Embryonic facial prominence (tissue), 1 donor: ENCODE data around the gene BRME1.
A peak's percentile ranks its signal among the peaks of the same experiment; 100 is the strongest.

ENCODE experiments used
- DNase-seq: peaks from one replicate; pipeline ENCODE4 v3.0.0-alpha.2; 2016; ENCODE audit errors: extremely low spot score

Gene BRME1

DNA sequence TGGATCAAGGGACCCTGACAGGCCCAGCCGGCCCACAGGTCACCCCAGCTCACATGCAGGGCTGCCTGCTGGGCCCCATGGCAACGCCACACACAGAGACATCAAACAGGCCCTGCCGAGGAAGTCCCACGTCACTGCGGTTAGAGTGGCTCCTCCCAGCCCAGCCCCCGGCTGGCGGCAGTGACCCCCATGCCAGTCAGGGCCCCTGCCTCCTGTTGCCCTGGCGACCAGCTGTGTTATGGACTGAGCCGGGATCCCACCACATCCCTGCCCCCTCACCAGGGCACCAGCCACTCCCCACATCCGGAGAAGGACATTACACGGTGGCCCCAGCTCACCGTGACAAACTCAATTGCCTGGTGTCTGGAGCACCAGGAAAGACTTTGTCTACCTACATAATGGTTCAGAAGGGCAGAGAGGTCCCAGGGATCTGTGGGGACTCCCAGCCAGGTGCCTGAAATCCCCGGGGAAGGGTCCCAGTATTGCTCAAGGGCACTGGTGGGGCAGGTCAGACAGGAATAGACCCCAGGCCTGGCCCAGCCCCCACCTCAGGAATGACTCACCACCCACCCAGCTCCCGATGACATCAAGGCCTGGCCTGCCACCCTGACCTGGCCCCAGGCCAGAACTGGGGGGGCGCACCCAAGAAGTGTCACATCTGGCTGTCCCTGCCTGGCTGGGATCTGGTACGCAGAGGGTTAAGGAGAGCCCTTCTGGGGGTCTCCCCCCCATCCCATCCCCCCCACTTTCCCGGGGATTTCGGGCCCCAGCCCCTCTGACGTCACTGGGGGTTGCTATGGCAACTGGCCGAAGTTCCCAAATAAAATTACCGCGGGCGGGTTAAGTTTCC is 59.1 kb downstream of the BRME1 start:
- DNase-seq = peak; percentile 95

DNA sequence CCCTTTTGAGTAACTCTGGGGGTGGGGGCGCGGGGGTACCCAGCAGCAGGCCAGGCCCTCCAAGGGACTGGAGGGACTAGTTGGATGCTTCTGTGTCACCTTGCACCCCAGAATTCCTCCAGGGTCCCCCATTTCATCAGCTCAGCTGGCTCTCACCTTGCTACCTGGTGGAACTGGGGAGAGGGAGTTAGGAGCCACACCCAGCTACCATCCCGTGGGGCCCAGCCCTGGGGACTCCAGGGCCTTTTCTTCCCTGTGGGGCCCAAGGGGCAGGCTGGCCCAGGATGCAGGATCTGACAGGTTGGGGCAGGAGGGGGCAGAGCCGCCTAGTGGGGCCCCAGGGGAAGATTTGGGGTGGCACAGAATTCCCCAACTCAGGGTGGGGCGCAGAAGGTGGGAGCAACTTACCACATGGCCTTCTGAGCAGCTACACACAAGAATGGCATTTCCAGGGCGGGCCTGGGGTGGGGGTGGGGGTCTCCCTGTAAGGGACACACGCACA is 61.7 kb downstream of the BRME1 start:
- DNase-seq = no peak

DNA sequence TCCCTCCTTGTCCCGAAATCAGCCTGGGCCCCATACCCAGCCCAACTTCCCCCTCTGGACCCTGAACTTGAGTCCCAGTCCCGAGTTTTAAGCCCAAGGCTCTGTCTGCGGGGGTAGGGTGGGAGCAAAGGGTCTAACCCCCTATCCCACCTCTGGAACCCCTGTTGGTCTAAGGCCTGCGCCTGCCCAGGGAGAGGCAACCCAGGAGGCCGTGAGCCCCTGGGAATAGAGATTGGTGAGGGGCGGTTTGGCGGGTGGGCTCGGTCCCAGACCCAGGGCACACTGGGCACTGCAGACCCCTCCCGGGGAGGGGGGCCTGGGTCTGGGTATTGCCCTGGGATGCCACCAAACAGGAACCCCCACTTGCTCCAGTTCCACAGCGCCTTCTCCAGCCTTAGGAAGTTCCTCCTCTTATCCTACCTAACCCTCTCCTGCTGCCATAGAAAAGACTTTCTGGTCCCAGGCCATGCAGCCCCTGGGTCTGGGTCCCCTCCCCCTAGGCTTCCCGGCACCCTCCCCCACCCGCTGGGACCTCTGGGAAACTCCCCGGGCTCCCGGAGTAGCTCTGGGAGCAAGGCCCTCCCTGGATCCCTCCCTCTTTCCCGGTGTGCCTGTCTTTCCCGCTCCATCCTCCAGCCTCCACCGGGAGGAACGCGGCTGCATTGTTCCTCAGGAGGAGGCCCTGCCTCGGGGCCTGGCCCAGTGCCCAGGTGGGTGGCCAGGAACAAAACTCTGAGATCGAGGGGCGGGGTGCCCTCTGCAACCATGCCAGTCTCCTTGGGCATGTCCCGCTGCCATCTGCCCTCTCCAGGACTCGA is 62.6 kb downstream of the BRME1 start:
- no peak for DNase-seq

DNA sequence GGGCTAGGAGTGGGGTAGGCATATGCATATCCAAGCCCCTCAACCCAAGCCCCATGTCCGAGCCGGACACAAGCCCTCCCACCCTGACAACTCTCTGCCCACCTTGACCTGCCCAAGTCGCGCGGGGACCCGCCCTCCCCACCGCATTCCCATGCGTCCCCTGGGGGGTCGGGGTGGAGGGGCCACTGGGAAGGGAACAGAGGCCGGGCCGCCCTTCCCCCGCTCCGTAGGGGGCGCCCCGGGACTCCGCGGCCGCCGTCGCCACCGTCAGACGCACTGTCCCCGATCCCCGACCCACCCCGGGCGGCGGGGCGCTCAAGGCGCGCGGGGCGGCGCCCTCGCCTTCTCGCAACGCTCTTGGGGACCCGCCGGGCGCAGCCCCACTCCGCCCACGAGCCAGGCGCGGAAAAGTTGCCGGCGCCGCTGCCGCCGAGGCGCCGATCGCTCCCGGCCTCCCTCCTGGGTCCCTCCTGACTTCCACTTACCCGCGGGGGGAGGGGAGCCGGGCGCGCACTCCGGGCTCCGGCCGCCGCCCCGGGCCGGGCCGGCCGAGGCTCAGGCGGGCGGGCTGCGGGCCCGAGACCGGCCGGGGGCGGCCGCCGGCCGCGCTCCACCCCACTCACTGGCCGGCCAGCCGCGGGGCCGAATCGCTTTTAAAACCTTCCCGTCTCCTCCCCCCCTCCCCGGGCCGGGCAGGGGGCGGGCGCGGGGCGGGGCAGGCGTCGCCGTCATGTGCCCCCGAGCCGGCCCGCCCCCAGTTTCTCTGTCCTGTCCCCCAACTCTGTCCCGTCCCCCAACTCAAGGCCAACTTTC is 63.4 kb downstream of the BRME1 start:
- DNase-seq = peak; percentile 85

DNA sequence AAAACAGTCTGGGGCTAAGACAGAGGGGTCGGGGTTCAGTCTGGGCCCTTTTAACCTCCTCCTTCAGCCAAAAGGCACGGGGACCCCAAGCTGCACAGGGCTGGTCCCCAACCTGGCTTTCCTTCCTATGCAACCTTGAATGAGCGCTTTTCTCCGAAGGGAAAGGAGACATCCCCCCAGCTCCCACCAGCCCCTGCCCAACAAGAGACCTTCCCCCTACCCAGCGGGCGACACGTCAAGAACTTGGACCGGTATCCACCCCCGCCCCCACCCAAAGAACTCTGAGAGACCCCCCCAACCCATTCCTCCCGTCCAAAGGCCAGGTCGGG is 64.0 kb downstream of the BRME1 start:
- DNase-seq = no peak

DNA sequence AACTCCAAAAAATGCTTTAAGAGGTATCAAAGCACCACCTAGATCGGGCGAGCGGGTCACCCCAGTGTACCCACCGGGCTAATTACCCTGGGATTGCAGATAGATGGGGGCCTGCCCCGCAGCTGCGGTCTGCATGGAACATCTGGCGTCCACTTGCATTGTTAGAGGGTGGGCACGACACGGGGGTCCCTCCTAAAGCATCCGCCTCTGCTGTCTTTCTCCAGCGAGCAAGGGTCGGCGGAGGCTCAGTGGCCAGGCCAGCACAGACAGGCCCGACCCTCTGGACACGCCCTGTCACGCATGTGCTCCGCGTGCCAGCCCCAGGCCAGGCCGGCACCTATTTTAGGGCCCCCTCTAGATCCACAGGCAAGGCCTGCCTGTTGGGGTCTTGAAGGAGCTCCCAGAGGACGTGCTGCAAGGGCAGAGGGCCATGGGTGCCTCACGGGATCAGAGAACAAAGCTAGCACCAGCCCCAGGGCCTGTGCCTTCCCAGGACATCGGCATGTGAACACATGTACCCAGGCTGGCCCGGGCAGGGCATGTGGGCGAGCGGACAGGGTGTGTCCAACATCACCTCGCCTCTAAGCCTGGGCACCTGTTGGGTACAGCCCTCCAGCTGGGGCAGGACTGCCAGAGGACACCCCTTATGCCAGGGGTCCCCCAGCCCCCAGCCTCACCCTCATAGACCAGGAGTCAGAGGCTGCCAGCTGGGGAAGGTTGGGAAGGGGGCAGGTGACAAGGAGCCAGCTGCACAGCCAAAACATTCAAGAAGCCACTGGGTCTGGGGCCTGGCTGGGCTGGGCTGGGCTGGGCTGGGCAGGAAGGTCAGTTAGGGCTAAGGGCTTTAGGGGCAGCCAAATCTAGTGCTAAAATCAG is 64.6 kb downstream of the BRME1 start:
- no peak for DNase-seq

DNA sequence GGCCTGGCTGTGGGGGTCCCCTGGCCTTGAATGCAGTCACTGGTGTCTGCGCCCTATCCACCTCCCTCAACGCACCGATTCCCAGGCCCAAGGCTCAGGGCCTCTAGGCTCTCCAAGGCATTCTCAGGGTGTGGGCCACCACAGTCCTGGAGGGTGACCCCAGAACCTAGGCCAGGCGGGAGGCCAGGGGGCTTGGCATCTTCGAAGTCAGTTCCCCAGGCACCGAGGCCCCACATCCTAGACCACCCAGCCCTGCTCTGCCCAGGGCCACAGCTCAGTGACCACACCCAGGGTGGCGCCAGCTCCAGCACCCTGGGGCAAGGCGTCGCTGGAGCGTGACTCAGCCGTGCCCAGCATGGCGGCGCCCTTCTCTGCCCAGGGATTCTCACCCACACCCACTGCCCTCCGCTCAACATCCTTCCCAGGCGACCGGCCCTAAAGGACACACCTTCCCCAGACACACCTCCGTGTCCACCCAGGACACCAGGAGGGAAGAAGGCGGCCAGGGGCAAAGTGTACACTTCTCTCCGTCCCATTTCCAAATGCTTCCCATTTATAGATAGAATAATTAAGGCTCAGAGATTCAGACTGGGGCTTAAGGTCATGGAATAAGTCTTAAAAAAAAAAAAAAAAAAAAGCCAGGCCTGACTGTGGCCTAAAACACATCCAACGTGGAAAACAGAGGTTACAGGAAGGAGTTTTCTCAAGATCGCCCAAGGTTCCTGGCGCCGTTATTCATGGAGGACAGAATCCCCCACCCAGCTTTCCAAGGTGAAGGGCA is 65.4 kb downstream of the BRME1 start:
- DNase-seq = no peak

DNA sequence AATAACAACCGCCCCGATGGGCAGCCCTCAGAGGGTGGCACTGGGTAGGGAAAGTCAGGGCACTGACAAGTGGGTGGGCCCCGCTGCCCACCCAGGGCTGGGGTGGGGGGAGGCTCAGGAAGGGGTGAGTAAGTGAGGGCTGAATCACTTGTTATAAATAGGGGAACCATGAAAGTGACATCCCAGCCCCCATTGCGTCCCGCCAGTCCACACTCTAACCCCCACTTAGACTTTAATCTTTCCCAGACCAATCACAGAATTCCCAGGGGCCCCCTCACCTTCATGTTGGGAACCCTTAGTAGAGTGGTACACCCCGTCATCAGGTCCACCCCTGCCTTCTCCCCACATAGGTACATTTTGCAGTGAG is 66.0 kb downstream of the BRME1 start:
- DNase-seq = no peak

DNA sequence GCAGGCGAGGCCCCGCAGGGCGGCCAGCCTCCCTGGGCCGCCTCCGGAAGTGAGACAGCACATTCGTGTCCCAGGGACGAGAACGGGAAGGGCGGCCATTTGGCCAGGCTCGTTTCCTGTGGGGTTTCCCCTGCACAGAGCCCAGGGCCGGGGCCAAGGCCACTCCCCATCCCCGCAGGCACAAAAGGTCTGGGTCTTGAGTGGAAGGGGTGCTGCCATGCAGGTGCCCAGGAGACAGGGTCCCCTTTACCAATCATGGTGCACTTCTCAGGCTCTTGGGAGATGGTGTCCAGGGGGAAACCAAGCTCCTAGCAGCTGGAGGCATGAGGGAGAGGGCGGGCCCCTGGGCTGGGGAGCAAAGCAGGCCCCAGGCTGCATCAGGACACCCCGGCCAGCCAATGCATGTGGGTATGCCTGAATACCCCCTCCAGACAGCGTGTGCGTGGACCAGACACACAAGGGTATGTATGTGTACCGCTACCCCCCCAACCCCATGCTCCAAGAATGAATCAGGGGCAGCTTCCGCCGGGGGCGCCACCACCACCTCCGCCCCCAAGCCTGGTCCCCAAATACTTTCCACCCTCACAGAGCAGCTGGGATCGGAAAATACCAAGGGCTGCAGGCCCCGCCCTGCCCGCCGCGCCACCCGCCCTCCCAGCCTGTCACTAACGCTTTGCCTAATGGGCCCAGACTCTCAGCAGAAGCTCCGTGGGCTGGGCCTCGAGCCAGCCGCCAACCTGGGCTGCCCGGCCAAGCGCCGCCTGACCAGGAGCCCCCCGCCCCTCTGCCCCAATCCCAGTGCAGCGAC is 66.6 kb downstream of the BRME1 start:
- peak; percentile 71 for DNase-seq

DNA sequence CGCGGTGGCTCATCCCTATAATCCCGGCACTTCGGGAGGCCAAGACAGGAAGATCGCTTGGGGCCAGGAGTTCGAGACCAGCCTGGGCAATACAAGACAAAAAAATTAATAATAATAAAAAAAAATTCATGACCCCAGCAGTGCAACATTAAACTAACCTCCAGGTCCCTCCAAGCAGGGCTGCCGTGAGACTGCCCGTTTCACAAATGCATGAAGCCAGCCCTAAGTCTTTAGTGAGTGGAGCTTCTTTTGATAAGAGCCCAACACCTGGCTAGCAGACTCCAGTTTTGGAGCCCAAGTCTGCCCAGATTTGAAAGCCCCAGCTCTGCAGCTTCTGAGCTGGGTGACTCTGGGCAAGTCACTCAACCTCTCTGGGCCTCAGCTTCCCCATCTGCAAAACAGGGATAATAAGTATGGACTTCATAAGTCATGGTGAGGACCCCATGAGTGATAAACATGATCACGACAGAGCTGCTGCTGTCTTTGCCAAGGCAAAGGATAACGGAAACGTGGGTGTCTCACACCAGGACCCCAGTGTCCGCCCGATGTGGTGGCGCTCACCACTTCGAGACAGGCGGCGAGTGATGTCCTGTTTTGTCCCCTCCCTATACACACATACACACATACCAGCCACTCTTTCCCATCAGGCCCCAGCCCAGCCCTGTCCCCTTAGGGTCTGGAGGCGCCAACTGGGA is 67.3 kb downstream of the BRME1 start:
- DNase-seq = no peak

DNA sequence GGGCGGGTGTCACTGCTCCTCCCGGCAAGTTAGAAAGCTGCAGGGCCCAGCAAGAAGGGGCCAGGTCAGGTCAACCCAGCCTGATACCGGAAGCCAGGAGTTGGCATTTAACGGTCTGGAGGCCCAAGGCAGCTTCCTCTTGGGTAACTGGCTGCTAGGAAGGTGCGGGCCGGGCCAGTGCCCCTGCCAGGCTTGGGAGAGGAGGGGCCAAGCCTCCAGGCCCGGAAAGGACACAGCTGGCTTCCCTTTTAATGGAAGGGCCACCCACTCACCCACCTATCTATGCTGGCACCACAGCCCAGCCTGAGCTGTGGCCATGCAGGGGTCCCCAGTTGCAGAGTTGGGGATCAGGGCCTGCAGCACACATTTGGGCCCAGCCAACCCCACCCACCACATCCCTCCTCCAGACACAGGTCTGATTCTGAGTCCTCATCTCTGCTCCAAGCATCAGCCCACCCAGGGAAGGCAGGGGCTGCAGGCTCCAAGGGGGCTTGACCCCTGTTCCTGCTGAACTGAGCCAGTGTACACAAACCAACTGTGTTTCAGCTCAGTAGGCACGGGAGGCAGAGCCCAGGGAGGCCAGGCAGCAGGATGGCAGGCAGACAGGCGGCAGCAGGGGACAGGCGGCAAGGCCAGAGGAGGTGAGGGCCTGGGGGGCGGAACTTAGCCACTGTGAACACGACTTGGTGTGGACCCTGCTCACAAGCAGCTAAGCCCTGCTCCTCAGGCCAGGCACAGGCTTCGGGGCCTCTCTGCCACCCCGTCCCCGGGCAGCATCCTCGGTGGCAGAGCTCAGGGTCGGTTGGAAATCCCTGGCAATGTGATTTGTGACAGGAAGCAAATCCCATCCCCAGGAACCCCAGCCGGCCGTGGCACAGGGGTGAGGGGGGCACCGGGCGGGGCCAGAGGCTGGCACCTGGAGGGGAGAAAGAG is 69.9 kb downstream of the BRME1 start:
- no peak for DNase-seq

DNA sequence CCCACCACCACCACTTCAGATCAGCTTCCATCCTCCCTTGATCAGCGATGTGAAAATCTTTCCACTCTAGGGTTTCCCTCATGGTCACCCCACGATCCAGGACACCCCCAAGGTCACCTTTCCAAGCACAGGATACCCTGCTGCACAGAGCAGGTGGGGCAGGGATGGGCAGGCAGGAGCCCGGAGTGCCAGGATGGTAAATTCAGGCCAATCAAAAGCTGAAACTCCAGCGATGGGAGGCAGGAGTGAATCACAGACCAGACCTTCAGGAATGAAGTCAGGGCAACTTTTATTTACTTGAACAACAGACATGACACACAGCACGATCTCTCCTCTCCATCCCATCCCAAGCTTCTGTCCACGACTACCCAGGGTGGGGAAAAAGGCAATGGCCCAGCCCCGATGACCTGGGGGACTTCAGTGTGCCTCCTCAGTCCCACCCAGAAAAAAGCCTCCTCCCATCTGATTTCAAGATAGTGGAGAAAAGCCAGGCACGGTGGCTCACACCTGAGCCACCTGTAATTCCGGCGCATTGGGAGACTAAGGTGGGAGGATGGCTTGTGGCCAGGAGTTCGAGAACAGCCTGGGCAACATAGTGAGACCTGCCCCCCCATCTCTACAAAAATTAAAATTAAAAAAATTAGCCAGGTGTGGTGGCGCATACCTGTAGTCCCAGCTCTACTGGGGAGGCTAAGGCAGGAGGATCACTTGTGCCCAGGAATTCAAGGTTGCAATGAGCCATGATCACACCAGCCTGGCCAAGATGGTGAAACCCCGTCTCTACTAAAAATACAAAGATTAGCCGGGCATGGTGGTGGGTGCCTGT is 71.5 kb downstream of the BRME1 start:
- no peak for DNase-seq

DNA sequence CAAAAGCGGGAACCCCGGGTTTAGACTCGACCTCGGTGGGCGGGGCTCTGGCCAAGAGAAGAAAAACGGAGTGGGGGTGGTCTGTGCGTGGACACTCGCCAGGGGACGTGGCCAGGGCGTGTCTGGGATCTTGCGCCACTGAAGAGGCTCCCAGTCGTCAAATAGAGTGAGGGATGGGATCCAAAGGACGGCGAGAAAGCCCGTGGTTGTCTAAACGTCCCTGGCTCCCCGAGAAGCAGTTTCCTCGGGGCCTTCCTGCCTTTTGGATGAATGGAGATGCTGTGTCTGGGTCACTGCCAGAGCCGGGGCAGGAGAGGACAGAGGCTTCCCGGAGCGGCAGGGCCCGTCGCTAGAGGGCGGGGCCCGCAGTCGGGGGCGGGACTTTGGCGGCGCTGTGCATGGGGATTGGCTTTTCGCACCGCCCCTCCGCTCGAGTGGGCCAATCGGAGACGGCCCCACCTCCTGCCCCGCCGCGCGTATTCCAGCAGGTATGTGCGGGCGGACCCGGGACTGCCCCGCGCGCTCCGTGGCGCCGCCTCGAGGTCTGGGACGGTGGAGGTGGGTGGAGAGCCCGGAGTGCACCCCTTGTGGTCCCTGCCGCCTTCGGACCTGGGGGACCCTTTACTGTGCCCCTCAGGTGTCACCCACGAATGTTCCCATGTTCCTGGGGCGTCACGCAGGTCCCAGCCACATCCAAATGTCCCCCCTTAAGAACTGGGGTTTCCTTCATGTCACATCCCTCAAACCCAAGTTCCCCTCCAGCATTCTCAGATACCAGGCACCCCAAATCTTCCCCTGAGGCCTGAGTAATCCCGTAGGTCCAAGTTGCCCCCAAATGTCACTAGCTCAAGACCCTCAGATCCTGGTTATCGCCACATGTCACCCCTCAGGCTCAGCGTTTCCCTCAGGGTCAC is 72.3 kb downstream of the BRME1 start:
- DNase-seq = no peak
